ENCODE data around the gene KCNJ10. TPM values are rescaled to one million over a fixed set of nuclear protein-coding genes. Genes with fewer than 3 reads are reported as not detected.

Gene KCNJ10
- total RNA-seq, 1 experiment from 2014 or later = 0.68 TPM

GRCh38 chr1:159949981-159950381, 120.0 kb downstream of the KCNJ10 start:
- H3K9me3 ChIP-seq = no peaks in the 10 kb centered on the region
- ChIA-PET CTCF (interaction anchor here (1.3 to 1.5 kb wide), 2 partner anchors 16 to 58 kb away, joined by 3 to 5 read pairs; no protein-coding TSS in a partner anchor), POLR2A (no interaction called here)
- H3K4me3 Mint-ChIP-seq (ENCODE audit: unreplicated experiment) = no peak overlapping the region
- peaks cover 55% of the 10 kb centered on the region for H3K4me1 ChIP-seq
- no peaks in the 10 kb centered on the region for H3K9me3 Mint-ChIP-seq (ENCODE audit: unreplicated experiment)
- BruUV-seq (replicated peaks) = no TSS peak
- no peaks in the 10 kb centered on the region for H3K27me3 ChIP-seq (replicated peaks; ENCODE audit: control insufficient read depth, insufficient read depth, low read length)
- H3K4me3 ChIP-seq (ENCODE audit: low read depth, low read length) = no peak overlapping the region
- intact Hi-C loops (cut with micrococcal nuclease; ENCODE audit: unreplicated experiment) = no loop called here
- H3K4me1 Mint-ChIP-seq (ENCODE audit: low read depth, unreplicated experiment) = peaks cover 61% of the 10 kb centered on the region
- H3K27me3 Mint-ChIP-seq (ENCODE audit: insufficient read depth, unreplicated experiment) = no peaks in the 10 kb centered on the region
- no peaks in the 10 kb centered on the region for H3K36me3 ChIP-seq (ENCODE audit: control insufficient read depth, insufficient read depth, low read length)
- peak overlapping the region; percentile 30 for H3K27ac Mint-ChIP-seq (ENCODE audit: unreplicated experiment)
- TF ChIP-seq, protein P1, sequence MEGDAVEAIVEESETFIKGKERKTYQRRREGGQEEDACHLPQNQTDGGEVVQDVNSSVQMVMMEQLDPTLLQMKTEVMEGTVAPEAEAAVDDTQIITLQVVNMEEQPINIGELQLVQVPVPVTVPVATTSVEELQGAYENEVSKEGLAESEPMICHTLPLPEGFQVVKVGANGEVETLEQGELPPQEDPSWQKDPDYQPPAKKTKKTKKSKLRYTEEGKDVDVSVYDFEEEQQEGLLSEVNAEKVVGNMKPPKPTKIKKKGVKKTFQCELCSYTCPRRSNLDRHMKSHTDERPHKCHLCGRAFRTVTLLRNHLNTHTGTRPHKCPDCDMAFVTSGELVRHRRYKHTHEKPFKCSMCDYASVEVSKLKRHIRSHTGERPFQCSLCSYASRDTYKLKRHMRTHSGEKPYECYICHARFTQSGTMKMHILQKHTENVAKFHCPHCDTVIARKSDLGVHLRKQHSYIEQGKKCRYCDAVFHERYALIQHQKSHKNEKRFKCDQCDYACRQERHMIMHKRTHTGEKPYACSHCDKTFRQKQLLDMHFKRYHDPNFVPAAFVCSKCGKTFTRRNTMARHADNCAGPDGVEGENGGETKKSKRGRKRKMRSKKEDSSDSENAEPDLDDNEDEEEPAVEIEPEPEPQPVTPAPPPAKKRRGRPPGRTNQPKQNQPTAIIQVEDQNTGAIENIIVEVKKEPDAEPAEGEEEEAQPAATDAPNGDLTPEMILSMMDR (IDR thresholded peaks at IDR 0.05; ENCODE audit: insufficient read depth in 1 of 2, low read depth in 1 of 2, low read length in 1 of 2, severe bottlenecking in 1 of 2, unreplicated experiment in 1 of 2) = no peak
- no peaks in the 10 kb centered on the region for H3K36me3 Mint-ChIP-seq (ENCODE audit: insufficient read depth, unreplicated experiment)
- DNase-seq = no peak

DNA sequence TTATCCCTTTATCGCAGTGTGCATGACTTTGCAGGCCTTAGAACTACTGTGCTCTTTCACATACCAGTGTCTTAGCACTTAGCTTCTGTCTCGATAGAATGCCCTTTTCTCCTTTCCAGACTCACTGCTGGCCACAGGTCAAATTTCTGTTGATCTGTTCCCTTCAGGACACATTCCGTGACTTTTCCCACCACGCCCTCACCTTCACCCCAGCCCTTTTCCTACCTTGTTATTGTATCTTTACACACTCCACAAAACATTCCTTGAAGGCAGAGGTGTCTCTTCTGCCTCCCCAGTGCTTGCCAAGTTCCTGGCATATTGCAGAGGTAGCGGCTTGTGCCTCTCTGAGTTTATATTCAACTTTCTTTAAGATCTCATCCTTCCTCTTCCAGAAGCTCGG, 120.8 kb downstream of the KCNJ10 start:
- BruUV-seq (replicated peaks) = no TSS peak
- H3K36me3 ChIP-seq (ENCODE audit: control insufficient read depth, insufficient read depth, low read length) = no peaks in the 10 kb centered on the region
- POLR2A ChIA-PET = no interaction called here
- H3K4me3 Mint-ChIP-seq (ENCODE audit: unreplicated experiment) = no peak overlapping the region
- no peaks in the 10 kb centered on the region for H3K27me3 ChIP-seq (replicated peaks; ENCODE audit: control insufficient read depth, insufficient read depth, low read length)
- no peaks in the 10 kb centered on the region for H3K27me3 Mint-ChIP-seq (ENCODE audit: insufficient read depth, unreplicated experiment)
- DNase-seq = no peak
- CTCF ChIA-PET = interaction anchor here (1.3 to 1.5 kb wide), 2 partner anchors 17 to 59 kb away, joined by 3 to 5 read pairs; no protein-coding TSS in a partner anchor
- peaks cover 61% of the 10 kb centered on the region for H3K4me1 Mint-ChIP-seq (ENCODE audit: low read depth, unreplicated experiment)
- H3K27ac Mint-ChIP-seq (ENCODE audit: unreplicated experiment) = peak overlapping the region; percentile 30
- peaks cover 62% of the 10 kb centered on the region for H3K4me1 ChIP-seq
- no peaks in the 10 kb centered on the region for H3K9me3 Mint-ChIP-seq (ENCODE audit: unreplicated experiment)
- no peak overlapping the region for H3K4me3 ChIP-seq (ENCODE audit: low read depth, low read length)
- H3K36me3 Mint-ChIP-seq (ENCODE audit: insufficient read depth, unreplicated experiment) = no peaks in the 10 kb centered on the region
- H3K9me3 ChIP-seq = no peaks in the 10 kb centered on the region
- intact Hi-C loops (cut with micrococcal nuclease; ENCODE audit: unreplicated experiment) = no loop called here
- TF ChIP-seq, protein P1 (IDR thresholded peaks at IDR 0.05; ENCODE audit: insufficient read depth in 1 of 2, low read depth in 1 of 2, low read length in 1 of 2, severe bottlenecking in 1 of 2, unreplicated experiment in 1 of 2) = no peak

Other genes with a start within 250 kb of the KCNJ10 start
- gene SLAMF8, start 243.3 kb downstream of the KCNJ10 start, total RNA-seq (2022) = not detected in 2 replicates
- gene VSIG8, start 207.5 kb downstream of the KCNJ10 start, total RNA-seq (2022) = not detected in 2 replicates
- 1.1 and 1.5 TPM in 2 replicates for gene CFAP45, start 170.0 kb downstream of the KCNJ10 start, total RNA-seq (2022)
- 518 and 531 TPM in 2 replicates for gene TAGLN2, start 144.7 kb downstream of the KCNJ10 start, total RNA-seq (2022)
- gene IGSF9, start 124.5 kb downstream of the KCNJ10 start, total RNA-seq (2022) = 19.6 and 21.2 TPM in 2 replicates
- gene SLAMF9, start 115.9 kb downstream of the KCNJ10 start, total RNA-seq (2022) = 0.36 TPM in 1 of 2 replicates, not detected in the other
- 5.5 and 5.7 TPM in 2 replicates for gene PIGM, start 38.2 kb downstream of the KCNJ10 start, total RNA-seq (2022)
- gene KCNJ9, start 11.4 kb upstream of the KCNJ10 start, total RNA-seq (2022) = not detected in 2 replicates
- gene IGSF8, start 28.5 kb upstream of the KCNJ10 start, total RNA-seq (2022) = 15.4 and 16.0 TPM in 2 replicates
- gene ATP1A2, start 45.6 kb upstream of the KCNJ10 start, total RNA-seq (2022) = 0.36 TPM in 1 of 2 replicates, not detected in the other
- gene ATP1A4, start 81.4 kb upstream of the KCNJ10 start, total RNA-seq (2022) = not detected in 2 replicates
- not detected in 2 replicates for gene CASQ1, start 120.4 kb upstream of the KCNJ10 start, total RNA-seq (2022)
- gene PEA15, start 135.2 kb upstream of the KCNJ10 start, total RNA-seq (2022) = 84.9 and 85.1 TPM in 2 replicates
- gene DCAF8, start 192.4 kb upstream of the KCNJ10 start, total RNA-seq (2022) = 112 and 116 TPM in 2 replicates
- gene PEX19, start 215.0 kb upstream of the KCNJ10 start, total RNA-seq (2022) = 56.3 and 59.3 TPM in 2 replicates